KOPT-K1 (cell line): Measurements from ENCODE around the gene DNAH7.
"Not testable (repeated sequence)": the region's sequence is repeated elsewhere in the genome, so short reads cannot be mapped to it uniquely, and the experiment has no call there.

Source experiments
- H3K27ac ChIP-seq: fragments of 200-600 bp; sonication (generic); 2 replicates; pipeline ENCODE4 v1.5.1; 2016; ENCODE audit warnings: antibody characterized with exemption, mild to moderate bottlenecking, low read depth, low read length; ENCODE audit not compliant: poor library complexity, severe bottlenecking
- H3K36me3 ChIP-seq: fragments of 200-600 bp; sonication (generic); 2 replicates; pipeline ENCODE4 v1.5.1; 2017; ENCODE audit warnings: antibody characterized with exemption, mild to moderate bottlenecking, low read length, moderate library complexity; ENCODE audit not compliant: insufficient read depth
- H3K9me3 ChIP-seq: fragments of 200-600 bp; sonication (generic); 2 replicates; pipeline ENCODE4 v1.5.1; 2017; ENCODE audit warnings: antibody characterized with exemption, low read length, mild to moderate bottlenecking; ENCODE audit not compliant: insufficient read depth, poor library complexity, severe bottlenecking

DNAH7 gene

DNA sequence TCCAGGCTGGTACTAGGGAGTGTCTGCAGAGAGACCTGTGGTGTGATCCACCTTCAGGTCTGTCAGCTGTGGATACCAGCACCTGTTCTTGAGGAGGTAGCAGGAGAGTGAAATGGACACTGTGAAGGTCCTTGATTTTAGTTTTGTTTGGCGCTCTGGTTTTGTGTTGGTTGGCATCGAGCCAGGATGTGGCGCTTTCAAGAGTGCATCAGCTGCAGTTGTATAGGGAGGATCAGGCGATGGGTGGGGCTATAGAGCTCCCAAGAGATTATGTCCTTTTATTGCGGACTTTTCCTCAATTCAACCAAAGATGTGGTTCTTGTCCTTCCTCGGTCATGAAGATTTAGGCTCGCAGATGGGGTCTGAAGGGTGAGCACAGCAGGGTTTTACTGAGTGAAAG lies 374.1 kb downstream of the DNAH7 start:
- Histone ChIP-seq H3K36me3 (peaks cover 24% of the 10 kb centered on the region), H3K27ac (no peak overlapping the region), H3K9me3 (peaks cover 53% of the 10 kb centered on the region)

DNA sequence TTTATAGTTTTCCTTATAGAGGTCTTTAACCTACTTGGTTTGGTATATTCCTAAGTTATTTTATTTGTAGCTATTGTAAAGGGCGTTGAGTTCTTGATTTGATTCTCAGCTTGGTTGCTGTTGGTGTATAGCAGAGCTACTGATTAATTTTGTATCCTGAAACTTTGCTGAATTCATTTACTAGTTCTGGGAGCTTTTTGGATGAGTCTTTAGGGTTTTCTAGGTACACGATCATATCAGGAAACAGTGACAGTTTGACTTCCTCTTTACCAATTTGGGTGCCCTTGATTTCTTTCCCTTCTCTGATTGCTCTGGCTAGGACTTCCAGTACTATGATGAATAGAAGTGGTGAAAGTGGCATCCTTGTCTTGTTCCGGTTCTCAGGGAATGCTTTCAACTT lies 376.1 kb downstream of the DNAH7 start:
- peaks cover 53% of the 10 kb centered on the region for H3K9me3 ChIP-seq
- not testable (repeated sequence) for H3K27ac ChIP-seq
- peaks cover 28% of the 10 kb centered on the region for H3K36me3 ChIP-seq
